ENCODE results near the gene CADPS2. TPM values are rescaled to one million over a fixed set of nuclear protein-coding genes. Genes with fewer than 3 reads are reported as not detected.
"Not testable (repeated sequence)": the region's sequence is repeated elsewhere in the genome, so short reads cannot be mapped to it uniquely, and the experiment has no call there.

Gene CADPS2
- total RNA-seq, 2 experiments from 2014 or later, result not detected

GRCh38 chr7:122643250-122643649 is 243.0 kb downstream of the CADPS2 start:
- ChIA-PET POLR2A (no interaction called here), CTCF (no interaction called here)
- ATAC-seq, result no peak
- no peak overlapping the region for H3K27ac Mint-ChIP-seq
- DNase-seq, result no peak
- H3K36me3 Mint-ChIP-seq (ENCODE audit: low read depth), result no peaks in the 10 kb centered on the region
- TF ChIP-seq, protein P1, sequence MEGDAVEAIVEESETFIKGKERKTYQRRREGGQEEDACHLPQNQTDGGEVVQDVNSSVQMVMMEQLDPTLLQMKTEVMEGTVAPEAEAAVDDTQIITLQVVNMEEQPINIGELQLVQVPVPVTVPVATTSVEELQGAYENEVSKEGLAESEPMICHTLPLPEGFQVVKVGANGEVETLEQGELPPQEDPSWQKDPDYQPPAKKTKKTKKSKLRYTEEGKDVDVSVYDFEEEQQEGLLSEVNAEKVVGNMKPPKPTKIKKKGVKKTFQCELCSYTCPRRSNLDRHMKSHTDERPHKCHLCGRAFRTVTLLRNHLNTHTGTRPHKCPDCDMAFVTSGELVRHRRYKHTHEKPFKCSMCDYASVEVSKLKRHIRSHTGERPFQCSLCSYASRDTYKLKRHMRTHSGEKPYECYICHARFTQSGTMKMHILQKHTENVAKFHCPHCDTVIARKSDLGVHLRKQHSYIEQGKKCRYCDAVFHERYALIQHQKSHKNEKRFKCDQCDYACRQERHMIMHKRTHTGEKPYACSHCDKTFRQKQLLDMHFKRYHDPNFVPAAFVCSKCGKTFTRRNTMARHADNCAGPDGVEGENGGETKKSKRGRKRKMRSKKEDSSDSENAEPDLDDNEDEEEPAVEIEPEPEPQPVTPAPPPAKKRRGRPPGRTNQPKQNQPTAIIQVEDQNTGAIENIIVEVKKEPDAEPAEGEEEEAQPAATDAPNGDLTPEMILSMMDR (IDR thresholded peaks at IDR 0.05), result no peak
- intact Hi-C loops (cut with micrococcal nuclease), result no loop called here
- H3K4me1 Mint-ChIP-seq (ENCODE audit: low read depth), result no peaks in the 10 kb centered on the region
- peaks cover 4% of the 10 kb centered on the region for H3K9me3 Mint-ChIP-seq
- no peak overlapping the region for H3K4me3 Mint-ChIP-seq
- no peaks in the 10 kb centered on the region for H3K27me3 Mint-ChIP-seq

DNA sequence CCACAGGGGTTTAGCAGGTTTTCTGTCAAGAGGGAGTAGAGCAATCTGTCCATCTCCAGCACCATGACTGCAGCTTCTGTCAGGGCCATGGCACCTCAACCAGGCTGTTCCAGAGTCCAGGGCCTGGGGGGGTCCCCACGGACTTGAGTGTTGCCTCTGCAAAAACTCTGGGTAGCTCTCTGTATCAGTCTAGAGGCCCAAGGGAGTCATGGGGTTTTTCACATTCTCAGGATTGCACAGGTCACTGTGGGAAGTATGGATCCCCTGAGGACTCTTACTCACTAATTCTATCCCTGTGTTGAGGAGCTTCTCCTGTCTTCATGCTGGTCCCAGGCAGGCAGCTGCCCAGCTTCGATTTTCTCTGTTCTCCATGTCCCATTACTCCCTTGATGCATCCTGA is 247.8 kb downstream of the CADPS2 start:
- H3K9me3 Mint-ChIP-seq, result peaks cover 6% of the 10 kb centered on the region
- H3K27me3 Mint-ChIP-seq, result no peaks in the 10 kb centered on the region
- ChIA-PET POLR2A (no interaction called here), CTCF (no interaction called here)
- no peaks in the 10 kb centered on the region for H3K36me3 Mint-ChIP-seq (ENCODE audit: low read depth)
- no peak for DNase-seq
- H3K4me3 Mint-ChIP-seq, result no peak overlapping the region
- ATAC-seq, result no peak
- no peaks in the 10 kb centered on the region for H3K4me1 Mint-ChIP-seq (ENCODE audit: low read depth)
- TF ChIP-seq, protein P1 (IDR thresholded peaks at IDR 0.05), result no peak
- H3K27ac Mint-ChIP-seq, result no peak overlapping the region
- intact Hi-C loops (cut with micrococcal nuclease), result no loop called here

- intact Hi-C loops (cut with micrococcal nuclease), result no loop called here
- DNase-seq (no peak), ATAC-seq (no peak)
- CTCF ChIA-PET, result no interaction called here
- POLR2A ChIA-PET, result no interaction called here
- H3K9me3 Mint-ChIP-seq, result peaks cover 8% of the 10 kb centered on the region
- H3K4me3 Mint-ChIP-seq, result no peak overlapping the region
- TF ChIP-seq, protein P1 (IDR thresholded peaks at IDR 0.05), result no peak
- H3K4me1 Mint-ChIP-seq (ENCODE audit: low read depth), result no peaks in the 10 kb centered on the region
- no peaks in the 10 kb centered on the region for H3K36me3 Mint-ChIP-seq (ENCODE audit: low read depth)
- no peak overlapping the region for H3K27ac Mint-ChIP-seq
- H3K27me3 Mint-ChIP-seq, result no peaks in the 10 kb centered on the region
These were observed 248.5 kb downstream of the CADPS2 start for GRCh38 chr7:122637784-122638183.

DNA sequence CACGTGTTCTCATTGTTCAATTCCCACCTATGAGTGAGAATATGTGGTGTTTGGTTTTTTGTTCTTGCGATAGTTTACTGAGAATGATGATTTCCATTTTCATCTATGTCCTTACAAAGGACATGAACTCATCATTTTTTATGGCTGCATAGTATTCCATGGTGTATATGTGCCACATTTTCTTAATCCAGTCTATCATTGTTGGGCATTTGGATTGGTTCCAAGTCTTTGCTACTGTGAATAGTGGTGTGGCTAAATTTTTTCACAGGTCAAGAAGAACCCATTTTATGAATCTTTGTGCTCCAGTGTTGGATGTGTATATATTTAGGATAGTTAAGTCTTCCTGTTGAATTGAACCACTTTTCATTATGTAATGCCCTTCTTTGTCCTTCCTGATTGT is 250.8 kb downstream of the CADPS2 start:
- POLR2A ChIA-PET, result interaction anchor here (1.3 kb wide), 1 partner anchor 11 kb away, joined by 3 read pairs; no protein-coding TSS in a partner anchor
- DNase-seq; intact Hi-C loops (cut with micrococcal nuclease); H3K4me1 Mint-ChIP-seq (ENCODE audit: low read depth); H3K36me3 Mint-ChIP-seq (ENCODE audit: low read depth); H3K27me3 Mint-ChIP-seq; ATAC-seq; H3K9me3 Mint-ChIP-seq; H3K4me3 Mint-ChIP-seq; H3K27ac Mint-ChIP-seq; CTCF ChIA-PET: not testable (repeated sequence)

- Mint-ChIP-seq H3K4me1 (ENCODE audit: low read depth) (no peaks in the 10 kb centered on the region), H3K9me3 (peaks cover 8% of the 10 kb centered on the region), H3K36me3 (ENCODE audit: low read depth) (no peaks in the 10 kb centered on the region), H3K4me3 (no peak overlapping the region), H3K27ac (no peak overlapping the region), H3K27me3 (no peaks in the 10 kb centered on the region)
- CTCF ChIA-PET, result no interaction called here
- TF ChIP-seq, protein P1 (IDR thresholded peaks at IDR 0.05), result no peak
- DNase-seq (no peak), ATAC-seq (no peak)
- intact Hi-C loops (cut with micrococcal nuclease), result no loop called here
- POLR2A ChIA-PET, result no interaction called here
These were observed 252.8 kb downstream of the CADPS2 start for GRCh38 chr7:122633472-122633871.

DNA sequence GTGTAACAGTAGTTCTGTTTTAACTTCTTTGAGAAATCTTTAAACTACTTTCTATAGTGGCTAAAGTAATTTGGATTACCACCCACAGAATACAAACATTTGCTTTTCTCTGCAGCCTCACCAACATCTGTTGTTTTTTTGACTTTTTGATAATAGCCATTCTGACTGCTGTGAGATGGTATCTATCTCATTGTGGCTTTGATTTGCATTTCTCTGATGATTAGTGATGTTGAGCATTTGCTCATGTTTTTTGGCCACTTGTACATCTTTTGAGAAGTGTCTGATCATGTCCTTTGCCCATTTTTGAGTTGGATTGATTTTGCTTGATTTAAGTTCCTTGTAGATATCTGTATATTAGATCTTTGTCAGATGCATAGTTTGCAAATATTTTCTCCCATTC is 254.0 kb downstream of the CADPS2 start:
- Mint-ChIP-seq H3K9me3 (peaks cover 8% of the 10 kb centered on the region), H3K4me1 (ENCODE audit: low read depth) (no peaks in the 10 kb centered on the region), H3K27me3 (no peaks in the 10 kb centered on the region), H3K36me3 (ENCODE audit: low read depth) (no peaks in the 10 kb centered on the region), H3K27ac (no peak overlapping the region), H3K4me3 (no peak overlapping the region)
- intact Hi-C loops (cut with micrococcal nuclease), result no loop called here
- CTCF ChIA-PET, result no interaction called here
- TF ChIP-seq, protein P1 (IDR thresholded peaks at IDR 0.05), result no peak
- POLR2A ChIA-PET, result no interaction called here
- DNase-seq, result no peak
- ATAC-seq, result no peak

Measured in activated CD8-positive, alpha-beta T cell treated with anti-CD3 and anti-CD28 coated beads for 36 hours (primary cell).